HG03439 (cell line): ENCODE data around the gene POLG.
"Not testable (repeated sequence)": the region's sequence is repeated elsewhere in the genome, so short reads cannot be mapped to it uniquely, and the experiment has no call there.

ENCODE experiments used
- ATAC-seq: cut with Tn5 transposase; IDR thresholded peaks from one replicate; pipeline ENCODE4 v1.9.1; 2021; ENCODE audit warnings: mild to moderate bottlenecking, moderate library complexity; ENCODE audit not compliant: unreplicated experiment

The POLG gene

DNA sequence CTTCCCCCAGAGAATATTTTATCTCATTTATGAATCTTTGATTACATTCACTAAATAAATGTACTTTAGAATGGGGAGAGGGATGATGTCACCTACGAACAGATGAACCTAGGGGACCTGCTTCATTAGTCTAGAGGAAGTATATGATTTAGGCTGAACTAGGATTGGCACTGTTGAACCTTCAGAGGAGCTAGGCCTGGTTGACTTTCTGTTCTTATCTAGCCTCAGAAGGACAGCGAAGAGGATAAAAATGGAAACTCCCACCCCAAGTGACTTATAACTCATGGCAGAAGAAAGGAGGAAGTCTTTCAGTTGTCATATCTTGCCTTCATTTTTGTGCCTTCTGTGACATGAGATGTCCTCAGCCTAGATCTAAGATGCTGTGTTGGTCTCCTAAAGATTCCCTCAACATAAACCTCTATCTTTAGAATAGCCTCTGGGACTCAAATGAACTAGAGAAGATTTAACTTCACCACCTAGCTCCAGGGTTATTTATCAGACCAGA lies 42.6 kb downstream of the POLG start:
- no peak for ATAC-seq

DNA sequence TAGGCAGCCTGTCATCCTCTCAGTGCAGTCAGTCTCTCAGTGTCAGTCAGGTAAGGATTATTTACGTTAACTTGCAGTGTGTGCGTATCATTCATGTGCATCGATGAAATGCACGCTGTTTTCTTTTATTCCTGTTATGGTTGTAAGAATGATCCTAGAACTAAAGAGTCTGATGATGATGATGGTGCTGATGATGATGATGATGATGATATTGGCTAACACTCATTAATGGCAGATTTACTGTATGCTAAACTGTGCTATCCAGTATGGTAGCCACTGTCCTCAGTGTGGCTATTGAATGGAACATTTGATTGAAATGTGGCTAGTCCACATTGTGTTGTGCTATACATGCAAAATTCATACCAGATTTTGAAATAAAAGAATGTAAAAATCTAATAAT lies 51.4 kb downstream of the POLG start:
- ATAC-seq = no peak

DNA sequence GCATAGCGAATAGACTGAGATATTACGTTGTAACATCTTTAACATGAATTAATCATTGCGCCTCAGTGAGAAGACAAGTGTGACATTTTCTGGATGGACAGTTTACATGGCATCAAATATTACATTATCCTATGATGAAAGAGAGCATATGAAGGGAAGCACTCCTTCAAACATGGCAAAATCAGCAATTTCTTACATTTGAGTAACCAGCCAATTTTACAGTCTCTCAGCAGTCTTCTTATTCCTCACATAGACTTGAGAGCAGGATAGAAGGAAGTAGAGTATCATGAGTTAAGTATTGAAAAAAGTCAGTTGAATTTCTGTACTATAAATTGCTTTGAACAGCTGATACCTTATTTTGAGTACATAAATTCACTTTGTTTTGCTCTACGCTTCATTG lies 52.0 kb downstream of the POLG start:
- no peak for ATAC-seq

DNA sequence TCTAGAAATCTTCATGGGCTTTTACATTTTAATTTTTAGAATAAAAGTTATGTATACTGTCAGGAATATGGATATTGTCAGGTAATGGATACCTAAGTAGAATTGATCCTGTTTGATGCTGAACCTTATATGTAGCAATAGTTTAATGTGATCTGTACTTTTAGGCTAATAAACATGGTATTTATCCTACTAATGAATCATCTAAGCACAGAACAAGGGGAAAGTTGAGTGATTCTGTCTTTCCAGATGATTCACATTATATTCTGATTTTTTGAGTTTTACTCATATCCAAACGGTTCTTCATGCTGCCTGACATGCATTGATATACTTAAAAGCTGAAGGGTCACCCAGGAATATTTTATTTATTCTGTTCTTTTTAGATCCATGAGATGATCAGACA lies 56.3 kb downstream of the POLG start:
- no peak for ATAC-seq

DNA sequence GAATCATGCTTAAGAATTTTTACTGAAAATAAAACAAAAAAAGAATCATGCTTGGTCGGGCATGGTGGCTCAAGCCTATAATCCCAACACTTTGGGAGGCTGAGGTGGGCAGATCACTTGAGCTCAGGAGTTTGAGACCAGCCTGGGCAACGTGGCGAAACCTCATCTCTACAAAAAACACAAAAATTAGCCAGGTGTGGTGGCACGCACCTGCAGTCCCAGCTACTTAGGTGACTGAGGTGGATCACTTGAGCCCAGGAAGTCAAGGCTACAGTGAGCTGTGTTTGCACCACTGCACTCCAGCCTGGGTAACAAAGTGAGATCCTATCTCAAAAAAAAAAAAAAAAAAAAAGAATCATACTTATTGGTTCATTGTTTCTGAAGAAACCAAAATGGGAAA lies 57.3 kb downstream of the POLG start:
- not testable (repeated sequence) for ATAC-seq
